Activated CD8-positive, alpha-beta memory T cell treated with anti-CD3 and anti-CD28 coated beads for 24 hours (primary cell): Measurements from ENCODE around the gene ANKRD13B.
"Not testable (repeated sequence)": the region's sequence is repeated elsewhere in the genome, so short reads cannot be mapped to it uniquely, and the experiment has no call there.

ENCODE experiments used
- DNase-seq: peaks from one replicate; pipeline ENCODE4 v3.0.0-alpha.2; 2020

The ANKRD13B gene

GRCh38 chr17:29592850-29593551 is at the start of gene ANKRD13B:
TSS of gene ANKRD13B (plus strand) at chr17:29593132. CDS start at chr17:29593622, 490 bp downstream.
- peak; percentile 85 for DNase-seq

DNA sequence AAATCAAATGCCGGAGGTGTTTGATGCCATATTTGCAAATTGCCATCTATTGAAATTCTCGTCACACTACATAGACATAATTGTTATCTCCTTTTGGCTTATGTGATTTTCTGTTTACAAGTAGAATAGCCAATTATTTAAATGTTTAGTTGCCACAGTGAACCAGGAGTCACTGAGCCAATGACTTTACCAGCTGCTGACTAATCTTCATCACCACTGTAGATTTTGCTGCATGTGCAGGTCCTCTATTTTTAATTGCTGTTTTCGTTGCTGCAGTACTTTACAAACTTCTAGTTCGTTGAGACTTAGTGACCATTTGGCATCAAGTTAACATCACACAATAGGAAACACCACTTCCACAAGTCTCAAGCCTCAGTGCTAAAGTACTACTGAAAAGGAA is 48.9 kb upstream of the ANKRD13B start:
- no peak for DNase-seq

- no peak for DNase-seq
Measured at GRCh38 chr17:29546085-29546484, 46.8 kb upstream of the ANKRD13B start.

GRCh38 chr17:29546830-29547229 is 46.1 kb upstream of the ANKRD13B start:
- no peak for DNase-seq

DNA sequence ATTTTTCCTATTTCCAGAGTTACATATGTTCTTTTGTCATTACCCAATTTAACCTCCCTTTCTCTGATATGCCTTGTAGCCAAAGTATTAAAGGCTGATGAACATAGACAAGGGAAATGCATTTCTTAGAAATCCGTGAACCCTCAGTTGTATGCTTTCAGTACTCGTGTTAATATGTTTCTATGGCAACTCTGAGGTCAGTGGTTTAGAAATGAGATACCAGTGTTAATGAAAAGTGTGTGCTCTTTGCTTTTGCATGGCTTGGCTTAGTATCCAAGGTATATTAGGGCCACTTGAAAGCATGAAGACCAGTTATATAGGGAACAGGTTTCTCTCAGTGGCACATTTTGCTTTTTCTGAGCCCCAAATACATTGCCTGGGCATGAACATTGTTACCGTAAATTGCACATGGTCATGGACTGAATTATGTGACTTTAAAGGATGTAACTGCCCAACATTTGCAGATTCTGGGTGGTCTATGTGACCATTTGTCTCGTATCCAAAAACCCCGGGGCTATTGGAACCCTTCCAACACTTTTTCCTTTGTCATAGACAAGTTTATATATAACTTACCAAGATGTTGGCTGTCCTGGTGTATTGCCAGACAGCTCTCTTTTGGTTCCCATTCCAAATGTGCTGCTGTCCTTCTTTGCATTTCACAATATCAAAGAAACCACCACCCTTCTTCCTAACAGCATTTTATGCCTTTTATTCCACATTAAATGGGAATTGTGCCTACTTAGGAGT is 43.6 kb upstream of the ANKRD13B start:
- no peak for DNase-seq

DNA sequence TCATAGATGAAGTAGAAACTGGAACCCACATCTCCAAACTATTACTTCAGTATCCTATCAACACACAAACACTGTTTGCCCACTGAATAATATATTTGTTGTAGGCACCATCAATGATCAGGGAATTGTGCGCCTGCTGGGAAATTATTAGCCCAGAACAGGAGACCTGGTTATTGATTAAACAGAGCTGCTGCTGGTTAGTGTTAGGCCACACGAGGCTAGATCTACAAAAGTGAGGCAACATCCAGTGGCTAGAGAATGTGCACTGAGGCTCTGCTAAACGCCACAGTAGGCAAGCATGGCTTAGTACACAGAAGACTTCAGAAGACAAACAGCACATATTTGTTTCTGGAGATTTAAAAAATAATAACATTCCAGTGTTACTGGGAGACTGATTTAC is 37.1 kb upstream of the ANKRD13B start:
- DNase-seq: no peak

GRCh38 chr17:29557085-29557738 is 35.7 kb upstream of the ANKRD13B start:
- DNase-seq: no peak

GRCh38 chr17:29557739-29558116 is 35.2 kb upstream of the ANKRD13B start:
- no peak for DNase-seq

GRCh38 chr17:29558139-29558538 is 34.8 kb upstream of the ANKRD13B start:
- not testable (repeated sequence) for DNase-seq

GRCh38 chr17:29559640-29560039 is 33.3 kb upstream of the ANKRD13B start:
- no peak for DNase-seq

- peak; percentile 48 for DNase-seq
Measured at GRCh38 chr17:29560316-29560715, 32.6 kb upstream of the ANKRD13B start.

GRCh38 chr17:29561554-29562517 is 31.1 kb upstream of the ANKRD13B start:
- no peak for DNase-seq

DNA sequence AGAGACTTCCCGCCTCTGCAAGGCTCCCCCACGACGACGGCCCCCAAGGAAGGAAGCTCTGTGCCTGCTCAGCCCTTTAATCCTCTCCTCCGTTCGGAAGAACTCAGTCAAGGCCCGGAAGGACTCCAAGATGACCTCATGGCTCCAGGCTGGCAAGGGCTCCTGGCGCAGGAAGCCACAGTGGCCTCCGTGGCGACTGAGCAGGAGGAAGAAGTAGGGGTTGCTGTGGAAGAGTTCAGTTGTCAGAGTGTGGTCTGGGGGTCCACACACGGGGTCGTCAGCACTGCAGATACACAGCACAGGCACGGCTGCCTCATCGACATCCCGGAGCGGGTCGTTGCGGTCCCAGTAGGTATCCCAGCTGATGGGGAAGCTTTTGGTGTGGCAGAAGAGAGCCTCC is 30.3 kb upstream of the ANKRD13B start:
- DNase-seq: no peak

GRCh38 chr17:29563816-29564215 is 29.1 kb upstream of the ANKRD13B start:
- DNase-seq: peak; percentile 53

GRCh38 chr17:29565643-29566472 is 27.1 kb upstream of the ANKRD13B start:
- DNase-seq: peak; percentile 84

- peak; percentile 86 for DNase-seq
Measured at GRCh38 chr17:29566473-29567303, 26.2 kb upstream of the ANKRD13B start, which contains the start of gene ABHD15. TSS of gene ABHD15 (minus strand) at chr17:29567037. CDS start at chr17:29566966, 71 bp downstream.

- DNase-seq: no peak
Measured at GRCh38 chr17:29567304-29567553, 25.7 kb upstream of the ANKRD13B start.

- DNase-seq: peak; percentile 89
Measured at GRCh38 chr17:29567554-29568330, 25.2 kb upstream of the ANKRD13B start.

DNA sequence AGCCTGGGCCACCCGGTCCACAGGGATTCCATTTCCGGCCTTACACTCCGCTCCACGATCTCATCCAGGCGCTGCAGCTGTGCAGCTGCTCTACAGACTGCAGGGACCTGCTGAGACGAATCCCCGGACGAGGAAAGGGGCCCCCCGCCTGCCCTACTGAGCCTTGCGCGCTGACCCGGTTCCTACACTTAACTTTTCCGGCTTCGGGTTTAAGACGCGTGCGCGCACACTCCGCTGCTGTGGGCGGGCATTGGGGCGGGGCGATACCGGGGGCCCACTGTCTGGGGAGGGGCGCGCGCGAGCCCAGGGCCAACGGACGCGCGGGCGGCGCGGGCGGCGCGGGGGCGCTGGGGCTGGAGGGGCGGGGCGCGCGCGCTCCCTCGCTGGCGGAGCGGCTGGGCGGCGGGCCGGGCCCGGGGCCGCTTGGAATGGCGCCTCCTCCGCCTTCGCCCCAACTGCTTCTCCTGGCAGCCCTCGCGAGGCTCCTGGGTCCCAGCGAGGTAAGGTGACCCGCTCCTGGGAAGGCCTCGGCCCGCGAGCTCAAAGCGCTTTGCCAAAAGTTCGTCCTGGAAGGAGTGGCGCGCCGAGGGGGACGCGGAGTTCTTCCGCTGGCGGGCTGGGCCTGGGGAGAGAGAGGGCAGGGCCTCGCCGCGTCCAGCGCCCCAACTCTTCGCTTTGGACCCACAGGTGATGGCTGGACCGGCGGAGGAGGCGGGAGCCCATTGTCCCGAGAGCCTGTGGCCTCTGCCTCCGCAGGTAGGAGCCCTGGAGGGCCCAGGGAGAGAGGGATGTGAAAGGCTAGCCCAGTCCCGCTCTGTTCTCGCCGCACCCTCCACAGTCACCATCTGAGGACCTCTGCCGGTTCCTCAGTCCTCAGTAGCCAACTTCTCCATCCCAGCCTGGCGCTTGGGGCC is 24.3 kb upstream of the ANKRD13B start, which contains the start of gene TP53I13:
Gene TP53I13, plus strand, starts transcription at position 371 of the 914 bp plus-strand sequence. Its CDS starts 58 bp downstream, at position 429.
- peak; percentile 93 for DNase-seq
